ENCODE measurements around the gene ASCC3. TPM values are rescaled to one million over a fixed set of nuclear protein-coding genes. Genes with fewer than 3 reads are reported as not detected.

ASCC3 gene
- total and polyA plus RNA-seq, 2 donors (not counting 1 experiment from before 2014, with no cell fraction given), result 9.0 to 42.3 TPM

DNA sequence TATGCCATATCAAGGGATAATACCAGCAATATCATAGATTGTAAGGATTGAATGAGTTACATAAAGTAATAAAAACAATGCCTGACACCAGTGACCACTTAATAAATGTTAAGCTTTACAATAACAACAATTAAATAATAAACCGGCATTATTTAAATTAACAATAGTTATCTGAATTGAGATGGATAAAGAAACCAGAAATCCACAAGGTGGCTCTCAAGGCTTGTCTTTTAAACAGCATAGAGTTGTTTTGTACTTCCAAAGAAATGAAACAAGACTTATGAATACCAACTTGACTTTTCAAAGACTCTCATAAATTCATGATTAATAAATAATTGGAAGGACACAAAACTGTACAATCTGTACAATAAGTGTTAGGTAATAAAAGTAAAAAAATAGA is 203.1 kb downstream of the ASCC3 start:
- no peaks in the 10 kb centered on the region for H3K27me3 Mint-ChIP-seq
- Histone ChIP-seq H3K4me2 (replicated peaks; ENCODE audit: low read depth, low read length, poor library complexity, severe bottlenecking) (no peak overlapping the region), H3K27me3 (replicated peaks in 1 of 4; ENCODE audit: control extremely low read depth in 1 of 4, control insufficient read depth in 3 of 4, insufficient read depth in 4 of 4, low read length in 3 of 4) (no peaks in the 10 kb centered on the region), H3K4me3 (ENCODE audit: control extremely low read depth in 1 of 5, extremely low read depth in 1 of 5, insufficient read depth in 1 of 5, low read depth in 2 of 5, low read length in 4 of 5) (no peak overlapping the region), H3K9ac (ENCODE audit: low read length) (no peak overlapping the region), H3K79me2 (ENCODE audit: control insufficient read depth, insufficient read depth, low read length) (no peaks in the 10 kb centered on the region), H2AFZ (ENCODE audit: insufficient read depth, low read depth, low read length, poor library complexity, severe bottlenecking) (no peak overlapping the region), H3K9me3 (ENCODE audit: control extremely low read depth in 1 of 3, control insufficient read depth in 2 of 3, insufficient read depth in 1 of 3, low read length in 2 of 3) (no peaks in the 10 kb centered on the region), H3K36me3 (replicated peaks in 1 of 2; ENCODE audit: control extremely low read depth in 1 of 2, control insufficient read depth in 1 of 2, extremely low read depth in 1 of 2, insufficient read depth in 2 of 2, low read length in 1 of 2) (peaks cover 2% of the 10 kb centered on the region in 2 experiments), H3K27ac (ENCODE audit: low read length in 2 of 2) (no peak overlapping the region), H3K4me1 (ENCODE audit: control insufficient read depth in 2 of 2, insufficient read depth in 2 of 2, low read length in 2 of 2) (no peaks in the 10 kb centered on the region), H4K20me1 (ENCODE audit: control insufficient read depth, insufficient read depth, low read length, poor library complexity, severe bottlenecking) (no peaks in the 10 kb centered on the region)
- TF ChIP-seq EZH2 (IDR thresholded peaks at IDR 0.05; ENCODE audit: borderline replicate concordance, insufficient read depth, low read depth, low read length, poor library complexity, severe bottlenecking), result no peak
- TF ChIP-seq, protein P1, sequence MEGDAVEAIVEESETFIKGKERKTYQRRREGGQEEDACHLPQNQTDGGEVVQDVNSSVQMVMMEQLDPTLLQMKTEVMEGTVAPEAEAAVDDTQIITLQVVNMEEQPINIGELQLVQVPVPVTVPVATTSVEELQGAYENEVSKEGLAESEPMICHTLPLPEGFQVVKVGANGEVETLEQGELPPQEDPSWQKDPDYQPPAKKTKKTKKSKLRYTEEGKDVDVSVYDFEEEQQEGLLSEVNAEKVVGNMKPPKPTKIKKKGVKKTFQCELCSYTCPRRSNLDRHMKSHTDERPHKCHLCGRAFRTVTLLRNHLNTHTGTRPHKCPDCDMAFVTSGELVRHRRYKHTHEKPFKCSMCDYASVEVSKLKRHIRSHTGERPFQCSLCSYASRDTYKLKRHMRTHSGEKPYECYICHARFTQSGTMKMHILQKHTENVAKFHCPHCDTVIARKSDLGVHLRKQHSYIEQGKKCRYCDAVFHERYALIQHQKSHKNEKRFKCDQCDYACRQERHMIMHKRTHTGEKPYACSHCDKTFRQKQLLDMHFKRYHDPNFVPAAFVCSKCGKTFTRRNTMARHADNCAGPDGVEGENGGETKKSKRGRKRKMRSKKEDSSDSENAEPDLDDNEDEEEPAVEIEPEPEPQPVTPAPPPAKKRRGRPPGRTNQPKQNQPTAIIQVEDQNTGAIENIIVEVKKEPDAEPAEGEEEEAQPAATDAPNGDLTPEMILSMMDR (IDR thresholded peaks at IDR 0.05), result no peak
- H3K4me3 Mint-ChIP-seq, result no peak overlapping the region
- CTCF ChIA-PET, result interaction anchor here (1.8 kb wide), 1 partner anchor 14 kb away, joined by 9 read pairs; no protein-coding TSS in a partner anchor
- intact Hi-C loops (cut with micrococcal nuclease), result no loop called here
- no peak for ATAC-seq (ENCODE audit: low read depth)
- POLR2A ChIA-PET, result no interaction called here
- DNase-seq, result no peak
- no peak overlapping the region for H3K27ac Mint-ChIP-seq
- no peaks in the 10 kb centered on the region for H3K9me3 Mint-ChIP-seq (ENCODE audit: insufficient read depth)
- no peaks in the 10 kb centered on the region for H3K4me1 Mint-ChIP-seq
- WGBS (ENCODE audit: insufficient coverage), result no CpG with 5 or more reads among the region's 1 CpG

DNA sequence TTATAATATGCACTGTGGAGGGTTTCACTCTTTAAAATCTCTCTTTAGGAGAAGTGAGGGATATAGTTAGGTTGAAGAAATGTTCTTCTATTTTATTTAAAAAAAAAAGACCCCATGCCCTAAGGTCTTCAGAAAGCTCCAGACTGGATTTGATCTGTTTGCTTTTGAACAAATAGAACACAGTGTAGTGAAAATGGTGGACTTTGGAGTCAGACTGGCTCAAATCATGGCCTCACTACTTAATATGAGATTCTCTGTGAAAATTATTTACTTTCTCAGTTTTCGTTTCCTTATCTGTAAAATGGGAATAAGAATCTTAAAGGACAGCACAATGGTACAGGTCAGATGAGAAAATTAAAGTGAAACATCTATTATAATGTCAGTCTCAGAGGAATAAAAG is 203.9 kb downstream of the ASCC3 start:
- H4K20me1 ChIP-seq (ENCODE audit: control insufficient read depth, insufficient read depth, low read length, poor library complexity, severe bottlenecking), result no peaks in the 10 kb centered on the region
- ATAC-seq (ENCODE audit: low read depth), result no peak
- no peak overlapping the region for H3K4me3 ChIP-seq (ENCODE audit: control extremely low read depth in 1 of 5, extremely low read depth in 1 of 5, insufficient read depth in 1 of 5, low read depth in 2 of 5, low read length in 4 of 5)
- no peak overlapping the region for H3K4me2 ChIP-seq (replicated peaks; ENCODE audit: low read depth, low read length, poor library complexity, severe bottlenecking)
- H3K9me3 ChIP-seq (ENCODE audit: control extremely low read depth in 1 of 3, control insufficient read depth in 2 of 3, insufficient read depth in 1 of 3, low read length in 2 of 3), result no peaks in the 10 kb centered on the region
- no peak overlapping the region for H3K27ac ChIP-seq (ENCODE audit: low read length in 2 of 2)
- H3K4me3 Mint-ChIP-seq, result no peak overlapping the region
- POLR2A ChIA-PET, result no interaction called here
- no CpG with 5 or more reads among the region's 1 CpG for WGBS (ENCODE audit: insufficient coverage)
- intact Hi-C loops (cut with micrococcal nuclease), result no loop called here
- peaks cover 2% of the 10 kb centered on the region in 2 experiments for H3K36me3 ChIP-seq (replicated peaks in 1 of 2; ENCODE audit: control extremely low read depth in 1 of 2, control insufficient read depth in 1 of 2, extremely low read depth in 1 of 2, insufficient read depth in 2 of 2, low read length in 1 of 2)
- no peak overlapping the region for H2AFZ ChIP-seq (ENCODE audit: insufficient read depth, low read depth, low read length, poor library complexity, severe bottlenecking)
- no peaks in the 10 kb centered on the region for H3K4me1 Mint-ChIP-seq
- TF ChIP-seq, protein P1 (IDR thresholded peaks at IDR 0.05), result no peak
- no peak for TF ChIP-seq EZH2 (IDR thresholded peaks at IDR 0.05; ENCODE audit: borderline replicate concordance, insufficient read depth, low read depth, low read length, poor library complexity, severe bottlenecking)
- H3K27me3 ChIP-seq (replicated peaks in 1 of 4; ENCODE audit: control extremely low read depth in 1 of 4, control insufficient read depth in 3 of 4, insufficient read depth in 4 of 4, low read length in 3 of 4), result no peaks in the 10 kb centered on the region
- CTCF ChIA-PET, result interaction anchor here (1.1 kb wide), 1 partner anchor 9 kb away, joined by 3 read pairs; no protein-coding TSS in a partner anchor
- no peaks in the 10 kb centered on the region for H3K79me2 ChIP-seq (ENCODE audit: control insufficient read depth, insufficient read depth, low read length)
- no peak for DNase-seq
- no peak overlapping the region for H3K27ac Mint-ChIP-seq
- H3K9me3 Mint-ChIP-seq (ENCODE audit: insufficient read depth), result no peaks in the 10 kb centered on the region
- H3K9ac ChIP-seq (ENCODE audit: low read length), result no peak overlapping the region
- no peaks in the 10 kb centered on the region for H3K4me1 ChIP-seq (ENCODE audit: control insufficient read depth in 2 of 2, insufficient read depth in 2 of 2, low read length in 2 of 2)
- H3K27me3 Mint-ChIP-seq, result no peaks in the 10 kb centered on the region
